HG02981 (cell line): ENCODE measurements around the gene LRRK1.

Experiments used
- ATAC-seq: cut with Tn5 transposase; IDR thresholded peaks from one replicate; pipeline ENCODE4 v1.9.1; 2021; ENCODE audit warnings: mild to moderate bottlenecking, moderate library complexity; ENCODE audit not compliant: unreplicated experiment

LRRK1 gene

GRCh38 chr15:100890051-100890720 lies 29.0 kb upstream of the LRRK1 start:
- no peak for ATAC-seq

GRCh38 chr15:100890850-100891249 lies 28.3 kb upstream of the LRRK1 start:
- no peak for ATAC-seq

GRCh38 chr15:100891307-100892012 lies 27.7 kb upstream of the LRRK1 start:
- no peak for ATAC-seq

GRCh38 chr15:100892013-100892355 lies 27.2 kb upstream of the LRRK1 start:
- no peak for ATAC-seq

GRCh38 chr15:100893261-100893963 lies 25.7 kb upstream of the LRRK1 start:
- ATAC-seq = no peak

- ATAC-seq = no peak
These were observed 25.2 kb upstream of the LRRK1 start for GRCh38 chr15:100893964-100894295.

GRCh38 chr15:100895721-100896120 lies 23.4 kb upstream of the LRRK1 start:
- ATAC-seq = no peak

GRCh38 chr15:100897221-100898151 lies 21.7 kb upstream of the LRRK1 start:
- ATAC-seq = no peak

GRCh38 chr15:100898152-100898490 lies 21.0 kb upstream of the LRRK1 start:
- no peak for ATAC-seq

GRCh38 chr15:100898661-100899462 lies 20.3 kb upstream of the LRRK1 start:
- ATAC-seq = no peak

GRCh38 chr15:100899601-100900000 lies 19.6 kb upstream of the LRRK1 start:
- no peak for ATAC-seq

- no peak for ATAC-seq
These were observed 18.9 kb upstream of the LRRK1 start for GRCh38 chr15:100900136-100900794.

- no peak for ATAC-seq
These were observed 18.4 kb upstream of the LRRK1 start for GRCh38 chr15:100900795-100901169.

- no peak for ATAC-seq
These were observed 17.9 kb upstream of the LRRK1 start for GRCh38 chr15:100901296-100901695.

GRCh38 chr15:100901702-100902435 lies 17.3 kb upstream of the LRRK1 start:
- no peak for ATAC-seq

- no peak for ATAC-seq
These were observed 16.6 kb upstream of the LRRK1 start for GRCh38 chr15:100902436-100903167.

GRCh38 chr15:100903168-100903554 lies 16.0 kb upstream of the LRRK1 start:
- no peak for ATAC-seq

- no peak for ATAC-seq
These were observed 13.3 kb upstream of the LRRK1 start for GRCh38 chr15:100905850-100906249.

GRCh38 chr15:100908466-100908865 lies 10.7 kb upstream of the LRRK1 start:
- ATAC-seq = no peak
